GM19351 (cell line): ENCODE results near the gene PELI1.
"Not testable (repeated sequence)": the region's sequence is repeated elsewhere in the genome, so short reads cannot be mapped to it uniquely, and the experiment has no call there.

Source experiments
- ATAC-seq: cut with Tn5 transposase; IDR thresholded peaks from one replicate; pipeline ENCODE4 v1.9.1; 2021; ENCODE audit warnings: mild to moderate bottlenecking, moderate library complexity; ENCODE audit not compliant: unreplicated experiment

PELI1 gene

DNA sequence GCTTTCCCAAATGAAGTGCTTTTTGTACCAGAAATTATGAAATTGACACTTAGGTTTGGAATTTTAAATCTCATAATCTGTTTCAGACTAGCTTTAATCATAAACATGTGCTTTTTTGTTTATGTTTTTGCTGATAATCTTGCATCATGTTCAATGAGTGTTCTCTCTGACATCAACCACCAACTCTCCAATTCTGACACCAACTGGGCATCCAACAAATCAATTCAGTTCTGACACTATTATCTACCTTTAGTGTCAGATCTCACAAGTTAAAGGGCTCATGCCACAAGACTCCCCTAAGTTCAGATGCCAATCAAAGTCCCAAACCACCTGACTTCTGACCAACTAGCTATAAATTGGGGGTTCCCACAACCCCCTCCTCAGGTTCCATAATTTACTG, 19.6 kb downstream of the PELI1 start:
- ATAC-seq: no peak

DNA sequence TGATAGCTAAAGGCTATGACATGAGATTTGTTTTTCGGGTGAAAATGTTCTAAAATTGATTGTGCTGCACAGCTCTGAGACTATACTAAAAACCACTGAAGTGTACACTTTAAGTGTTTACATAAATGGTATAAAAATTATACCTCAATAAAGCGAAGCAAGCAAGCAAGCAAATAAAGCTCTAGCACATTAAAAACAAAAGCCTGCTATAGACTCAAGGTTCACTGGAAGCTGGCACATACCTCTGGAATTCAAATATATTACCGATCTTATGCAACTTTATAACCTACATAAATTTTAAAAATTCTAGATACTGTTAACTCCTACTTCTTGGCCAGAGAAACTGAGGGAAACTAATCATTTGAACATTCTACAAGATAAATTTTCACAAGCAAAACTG, 20.1 kb downstream of the PELI1 start:
- no peak for ATAC-seq

DNA sequence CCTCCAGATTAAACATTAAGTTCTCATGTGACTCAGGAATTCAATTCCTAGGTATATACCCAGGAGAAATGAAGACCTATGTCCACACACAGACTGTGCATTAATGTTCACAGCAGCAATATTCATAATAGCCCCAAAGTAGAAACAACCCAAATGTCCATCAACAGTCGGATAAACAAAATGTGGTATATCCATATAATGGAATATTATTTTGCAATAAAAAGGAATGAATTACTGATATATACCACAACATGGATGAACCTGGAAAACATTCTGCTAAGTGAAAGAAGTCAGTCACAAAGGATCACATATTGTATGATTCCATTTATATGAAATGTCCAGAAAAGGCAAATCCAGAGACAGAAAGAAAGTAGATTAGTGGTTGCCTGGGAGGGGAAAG, 20.5 kb downstream of the PELI1 start:
- ATAC-seq: no peak

DNA sequence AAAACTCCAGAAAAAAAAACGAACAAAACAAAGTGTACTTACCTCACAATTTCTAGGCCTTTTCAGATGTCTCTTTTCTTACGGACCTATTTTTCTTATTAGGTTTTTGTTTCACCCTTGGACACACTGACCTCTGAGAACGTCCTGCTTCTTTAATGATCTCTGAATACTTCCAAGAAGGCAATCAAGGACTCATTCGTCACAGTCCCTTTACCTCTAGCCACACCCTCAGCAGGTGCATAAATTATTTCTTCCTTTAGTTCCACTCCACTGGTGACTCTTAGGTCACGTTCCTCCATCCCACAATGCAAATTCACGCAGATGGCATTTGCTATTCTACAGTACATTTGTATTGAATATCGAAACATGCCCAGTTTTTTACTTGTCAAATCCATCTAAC, 21.9 kb downstream of the PELI1 start:
- ATAC-seq: no peak

DNA sequence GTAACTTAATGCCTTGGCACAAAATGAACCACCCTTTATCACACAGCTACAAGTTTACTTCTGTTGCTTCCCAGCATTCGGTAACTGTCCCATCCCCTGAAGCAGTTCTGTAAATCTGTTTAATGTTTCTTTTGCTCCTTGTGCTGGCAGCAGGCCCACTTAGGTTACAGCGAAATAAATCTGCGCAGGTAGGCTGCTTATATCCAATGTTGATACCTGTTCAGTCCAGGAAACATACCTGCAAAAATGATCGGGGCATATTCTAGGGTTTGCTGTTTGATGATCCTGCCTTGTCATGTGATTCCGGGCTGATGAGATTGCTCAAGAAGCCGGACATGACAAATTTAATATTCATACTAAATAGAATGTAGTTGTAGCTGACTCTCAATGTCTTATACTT, 23.3 kb downstream of the PELI1 start:
- ATAC-seq: no peak

- ATAC-seq: no peak
Observed at GRCh38 chr2:64120008-64120407, 24.2 kb downstream of the PELI1 start.

GRCh38 chr2:64119369-64119768, 24.9 kb downstream of the PELI1 start:
- ATAC-seq: no peak

DNA sequence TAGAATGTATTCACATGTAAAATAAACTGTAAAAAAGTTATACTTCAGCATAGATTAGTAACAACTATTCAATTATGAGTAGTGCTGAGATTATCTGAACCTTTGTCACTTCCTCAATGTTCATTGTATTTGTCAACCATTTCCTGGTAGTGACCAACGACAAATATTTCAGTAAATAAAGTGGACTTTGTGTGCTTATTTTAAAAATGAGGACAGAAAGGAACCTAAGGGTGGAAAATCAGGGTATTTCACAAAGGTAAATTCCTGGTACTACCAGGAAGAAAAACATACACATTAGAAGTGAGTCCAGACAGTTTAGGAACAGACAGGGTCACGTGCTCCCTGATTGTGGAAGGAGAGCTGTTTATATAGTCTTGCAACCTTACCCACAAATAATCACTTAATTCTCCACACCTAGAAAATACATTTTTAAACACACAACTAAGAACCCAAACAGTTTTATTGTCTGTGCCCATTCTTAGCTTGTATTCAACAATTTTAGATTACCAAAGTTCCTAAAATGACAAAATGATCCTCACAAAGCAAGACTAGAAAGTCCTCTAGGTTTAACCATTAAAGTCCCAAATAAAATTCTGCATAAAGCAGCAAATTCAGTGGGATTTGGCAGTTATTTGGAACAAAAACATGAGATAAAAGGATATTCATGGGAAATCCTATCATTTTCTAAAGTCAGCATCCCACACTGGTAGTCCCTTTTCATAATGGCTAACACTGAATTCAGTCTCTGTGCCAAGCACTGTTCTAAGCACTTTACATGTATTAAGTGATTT, 28.2 kb downstream of the PELI1 start:
- no peak for ATAC-seq

GRCh38 chr2:64114912-64115277, 29.3 kb downstream of the PELI1 start:
- peak; percentile 13 for ATAC-seq

DNA sequence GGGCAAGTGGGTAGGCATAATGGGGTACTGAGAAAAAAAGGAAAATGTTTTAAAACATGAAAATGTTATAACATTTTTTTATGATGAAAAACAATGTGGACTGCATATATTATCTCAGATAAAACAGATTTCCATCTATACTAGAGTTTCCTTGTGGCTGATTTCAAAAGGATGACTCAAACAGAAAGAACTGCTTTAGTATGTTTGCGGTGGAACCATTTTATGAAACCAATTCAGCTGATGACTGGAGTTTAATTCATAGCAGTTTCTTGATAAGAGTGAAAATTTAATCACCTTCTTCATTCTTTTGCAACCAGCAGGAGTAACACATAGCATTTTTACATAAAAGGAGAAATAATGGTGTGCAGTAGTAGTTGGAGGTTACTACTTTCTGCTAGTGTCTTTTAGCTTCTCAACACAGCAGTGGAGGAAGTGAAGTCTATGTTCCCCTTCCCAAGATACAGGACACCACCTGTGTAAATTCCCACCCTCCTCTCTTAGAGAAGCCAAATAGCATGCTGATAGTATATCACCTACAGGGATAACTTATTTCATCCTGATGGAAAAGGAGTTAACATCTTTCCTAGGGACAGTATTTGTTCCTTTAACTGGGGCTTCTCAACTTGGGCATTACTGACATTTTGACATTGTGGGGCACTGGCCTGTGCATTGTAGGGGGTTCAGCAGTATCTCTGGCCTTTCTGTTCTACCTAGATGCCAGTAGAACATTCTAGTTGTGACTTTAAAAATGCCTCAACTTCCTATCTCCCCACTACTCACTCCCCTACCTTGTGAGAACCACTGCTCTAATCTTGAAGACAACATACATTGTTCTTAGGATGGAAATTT, 29.9 kb downstream of the PELI1 start:
- ATAC-seq: peak; percentile 68

DNA sequence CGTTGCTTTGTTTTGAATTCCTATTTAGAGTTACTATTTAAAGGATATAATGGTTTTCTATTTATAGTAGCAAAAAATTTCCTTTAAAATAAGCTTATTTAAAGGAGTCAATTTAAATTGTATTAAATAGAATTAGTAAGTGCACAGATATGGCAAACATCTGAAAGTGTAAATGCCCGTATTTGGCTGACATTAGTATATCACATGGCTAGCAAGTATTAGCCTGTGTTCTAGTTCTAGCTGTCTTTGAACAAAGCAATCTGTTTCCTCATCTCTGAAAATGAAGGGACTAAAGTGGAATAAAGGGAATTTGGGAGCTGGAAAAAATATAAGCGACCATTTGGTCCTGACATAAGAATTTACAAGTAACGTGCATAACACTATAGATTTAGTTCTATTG, 32.2 kb downstream of the PELI1 start:
- no peak for ATAC-seq

DNA sequence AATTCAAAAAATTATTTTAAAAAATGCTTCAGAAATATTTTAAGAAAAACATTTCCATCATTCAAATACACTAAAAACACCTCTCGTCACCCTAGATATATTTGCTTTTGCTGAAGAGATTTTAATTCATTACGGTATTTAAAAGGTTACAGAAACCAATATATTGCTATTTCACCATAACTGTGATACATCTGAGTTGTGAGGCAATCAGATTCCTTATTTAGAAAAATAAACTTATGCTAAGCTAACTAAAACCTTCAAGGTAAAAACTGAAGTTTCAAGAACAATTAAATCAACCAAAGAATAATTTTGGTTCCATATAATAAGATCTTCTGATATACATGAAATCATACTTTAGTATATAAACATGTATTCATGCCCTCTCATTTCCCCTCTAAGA, 32.8 kb downstream of the PELI1 start:
- ATAC-seq: no peak

GRCh38 chr2:64108666-64109241, 35.5 kb downstream of the PELI1 start:
- ATAC-seq: no peak

DNA sequence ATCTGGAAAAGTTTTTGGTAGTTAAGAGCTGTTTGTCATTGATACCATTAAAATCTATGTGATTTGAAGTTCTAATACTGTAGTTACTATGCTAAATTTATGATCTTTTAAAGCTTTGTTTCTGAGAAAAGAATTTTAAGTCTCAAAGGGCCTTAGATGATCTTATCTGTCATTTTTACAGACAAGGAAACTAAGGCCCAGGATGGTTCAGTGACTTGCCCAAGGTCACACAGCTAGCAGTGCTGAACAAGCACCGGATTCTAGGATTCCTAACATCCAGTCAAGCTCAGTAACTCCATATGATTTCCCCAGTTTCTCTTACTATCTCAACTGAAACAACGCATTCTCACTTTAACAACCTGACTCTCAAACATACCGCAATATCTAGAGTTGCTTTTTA, 37.7 kb downstream of the PELI1 start:
- ATAC-seq: no peak

DNA sequence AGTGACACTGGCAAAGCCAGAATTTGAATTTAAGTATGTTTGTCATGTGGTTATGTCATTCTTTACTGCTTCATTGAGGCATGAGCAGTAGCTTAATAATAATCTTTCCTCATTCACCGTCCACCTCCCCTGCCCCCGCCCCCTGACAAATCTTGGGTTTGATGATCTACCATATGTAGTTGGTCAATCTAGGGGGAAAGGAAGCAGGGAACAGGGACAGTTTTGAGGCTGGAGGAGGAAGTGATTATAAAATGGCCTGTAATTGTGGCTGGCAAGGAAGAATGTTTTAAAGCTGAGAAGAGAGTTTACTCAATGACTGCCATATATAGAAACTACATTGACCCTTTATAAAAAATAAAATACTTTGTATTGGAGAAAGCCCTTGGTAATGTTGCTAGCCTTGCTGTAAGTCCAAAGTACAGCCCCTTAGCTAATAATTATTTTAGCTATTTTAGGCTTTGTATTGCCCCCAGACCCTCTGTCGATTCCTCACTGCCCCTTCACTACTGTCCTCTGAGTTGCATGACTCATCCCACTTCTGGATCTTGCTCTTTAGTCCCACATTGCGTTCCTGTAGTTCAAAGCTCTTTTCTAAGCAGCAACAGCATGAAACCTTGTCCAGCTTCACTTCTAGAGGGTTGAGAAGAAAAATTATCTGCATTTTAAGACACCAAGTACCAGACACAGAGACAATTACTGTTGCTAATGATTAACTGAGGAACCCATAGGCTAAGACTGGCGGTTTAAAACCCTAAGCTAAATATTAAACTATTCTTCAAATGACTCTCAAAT, 38.4 kb downstream of the PELI1 start:
- no peak for ATAC-seq

GRCh38 chr2:64104933-64105332, 39.3 kb downstream of the PELI1 start:
- no peak for ATAC-seq

DNA sequence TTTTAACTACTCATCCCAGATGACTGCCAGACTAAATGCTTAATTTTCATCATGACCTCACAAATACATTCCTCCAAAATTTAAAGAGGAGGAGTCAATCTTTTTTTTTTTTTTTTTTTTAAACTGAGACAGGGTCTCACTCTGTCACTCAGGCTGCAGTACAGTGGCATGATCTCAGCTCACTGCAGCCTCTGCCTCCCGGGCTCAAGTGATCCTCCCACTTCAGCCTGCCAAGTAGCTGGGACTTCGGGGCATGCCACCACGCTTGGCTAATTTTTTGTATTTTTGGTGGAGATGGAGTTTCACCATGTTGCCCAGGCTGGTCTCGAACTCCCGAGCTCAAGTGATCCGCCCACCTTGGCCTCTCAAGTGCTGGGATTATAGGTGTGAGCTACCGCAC, 41.5 kb downstream of the PELI1 start:
- not testable (repeated sequence) for ATAC-seq

- peak; percentile 44 for ATAC-seq
Observed at GRCh38 chr2:64101141-64101591, 43.1 kb downstream of the PELI1 start.

GRCh38 chr2:64100584-64100983, 43.6 kb downstream of the PELI1 start:
- peak; percentile 48 for ATAC-seq

DNA sequence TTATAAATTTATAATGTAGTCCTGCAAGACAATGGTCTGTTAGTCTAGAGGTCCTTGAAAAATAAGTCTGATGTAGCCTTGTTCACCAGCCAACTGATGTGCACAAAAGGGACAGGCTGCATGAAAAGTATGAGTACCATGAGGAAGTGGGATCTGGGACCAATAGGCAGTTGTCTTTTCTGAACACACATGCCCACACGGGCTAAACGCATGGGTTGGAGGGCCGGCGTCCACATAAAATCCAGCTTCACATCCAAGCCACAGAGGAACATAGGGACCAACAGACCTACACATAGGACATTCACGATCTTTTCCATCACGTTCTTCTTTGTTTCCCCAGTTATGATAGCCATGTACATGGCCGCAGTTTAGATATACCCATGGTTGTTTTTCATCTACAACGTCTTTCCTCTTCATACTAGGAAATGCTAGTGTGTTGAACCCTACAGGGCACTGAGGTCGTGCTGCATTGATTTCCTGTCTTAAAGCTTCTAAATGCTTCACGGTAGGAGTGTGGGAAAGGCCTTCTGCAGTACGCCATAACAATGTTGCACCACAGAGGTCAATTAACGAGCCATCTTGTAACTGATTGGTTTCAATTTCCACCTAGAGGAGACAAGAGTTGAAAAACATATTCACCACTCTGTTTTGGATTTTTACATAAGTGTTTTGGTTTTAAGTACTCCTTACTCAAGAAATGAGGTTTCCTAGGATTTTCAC, 49.4 kb downstream of the PELI1 start:
- no peak for ATAC-seq
